ENCODE data around the gene ULK4. TPM values are rescaled to one million over a fixed set of nuclear protein-coding genes. Genes with fewer than 3 reads are reported as not detected.

Gene ULK4
- total RNA-seq, 1 experiment from 2014 or later: 4.2 TPM

DNA sequence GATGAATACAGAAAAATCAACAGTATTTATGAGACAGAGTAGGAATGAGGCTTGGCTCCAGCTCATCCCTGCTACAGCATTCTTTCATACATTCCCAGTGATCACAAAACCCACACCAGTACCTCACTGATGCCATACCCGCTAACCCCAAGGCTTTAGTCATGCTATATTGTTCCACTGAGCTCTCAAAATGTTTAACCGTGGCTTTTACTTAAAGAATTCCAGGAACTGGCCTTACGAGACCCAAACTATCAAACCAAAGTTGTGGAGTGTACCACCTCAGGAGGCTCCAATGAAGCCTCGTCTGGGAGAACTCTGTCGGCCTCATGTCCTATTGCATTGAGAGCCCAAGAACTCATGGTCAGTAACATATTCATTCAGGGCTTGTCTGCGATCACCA, 278.9 kb downstream of the ULK4 start:
- no peak overlapping the region for H3K4me3 ChIP-seq (ENCODE audit: low read depth, low read length)
- no peaks in the 10 kb centered on the region for H3K36me3 ChIP-seq (ENCODE audit: control insufficient read depth, insufficient read depth, low read length)
- peaks cover 36% of the 10 kb centered on the region for H3K4me1 ChIP-seq
- H3K27me3 Mint-ChIP-seq (ENCODE audit: insufficient read depth, unreplicated experiment): no peaks in the 10 kb centered on the region
- TF ChIP-seq, protein P1, sequence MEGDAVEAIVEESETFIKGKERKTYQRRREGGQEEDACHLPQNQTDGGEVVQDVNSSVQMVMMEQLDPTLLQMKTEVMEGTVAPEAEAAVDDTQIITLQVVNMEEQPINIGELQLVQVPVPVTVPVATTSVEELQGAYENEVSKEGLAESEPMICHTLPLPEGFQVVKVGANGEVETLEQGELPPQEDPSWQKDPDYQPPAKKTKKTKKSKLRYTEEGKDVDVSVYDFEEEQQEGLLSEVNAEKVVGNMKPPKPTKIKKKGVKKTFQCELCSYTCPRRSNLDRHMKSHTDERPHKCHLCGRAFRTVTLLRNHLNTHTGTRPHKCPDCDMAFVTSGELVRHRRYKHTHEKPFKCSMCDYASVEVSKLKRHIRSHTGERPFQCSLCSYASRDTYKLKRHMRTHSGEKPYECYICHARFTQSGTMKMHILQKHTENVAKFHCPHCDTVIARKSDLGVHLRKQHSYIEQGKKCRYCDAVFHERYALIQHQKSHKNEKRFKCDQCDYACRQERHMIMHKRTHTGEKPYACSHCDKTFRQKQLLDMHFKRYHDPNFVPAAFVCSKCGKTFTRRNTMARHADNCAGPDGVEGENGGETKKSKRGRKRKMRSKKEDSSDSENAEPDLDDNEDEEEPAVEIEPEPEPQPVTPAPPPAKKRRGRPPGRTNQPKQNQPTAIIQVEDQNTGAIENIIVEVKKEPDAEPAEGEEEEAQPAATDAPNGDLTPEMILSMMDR (IDR thresholded peaks at IDR 0.05; ENCODE audit: insufficient read depth in 1 of 2, low read depth in 1 of 2, low read length in 1 of 2, severe bottlenecking in 1 of 2, unreplicated experiment in 1 of 2): no peak
- H3K9me3 ChIP-seq: no peaks in the 10 kb centered on the region
- no peak for DNase-seq
- H3K9me3 Mint-ChIP-seq (ENCODE audit: unreplicated experiment): peaks cover 10% of the 10 kb centered on the region
- H3K4me3 Mint-ChIP-seq (ENCODE audit: unreplicated experiment): no peak overlapping the region
- H3K27me3 ChIP-seq (replicated peaks; ENCODE audit: control insufficient read depth, insufficient read depth, low read length): no peaks in the 10 kb centered on the region
- intact Hi-C loops (cut with micrococcal nuclease; ENCODE audit: unreplicated experiment): loop anchor here (2.0 kb wide), 1 partner anchor 50 kb away; no protein-coding TSS in a partner anchor
- ChIA-PET CTCF (no interaction called here), POLR2A (interaction anchor here (0.7 kb wide), 1 partner anchor 745 kb away, joined by 3 read pairs; no protein-coding TSS in a partner anchor)
- H3K36me3 Mint-ChIP-seq (ENCODE audit: insufficient read depth, unreplicated experiment): no peaks in the 10 kb centered on the region
- peak overlapping the region; percentile 86 for H3K27ac Mint-ChIP-seq (ENCODE audit: unreplicated experiment)
- peaks cover 24% of the 10 kb centered on the region for H3K4me1 Mint-ChIP-seq (ENCODE audit: low read depth, unreplicated experiment)
- no TSS peak for BruUV-seq (replicated peaks)

DNA sequence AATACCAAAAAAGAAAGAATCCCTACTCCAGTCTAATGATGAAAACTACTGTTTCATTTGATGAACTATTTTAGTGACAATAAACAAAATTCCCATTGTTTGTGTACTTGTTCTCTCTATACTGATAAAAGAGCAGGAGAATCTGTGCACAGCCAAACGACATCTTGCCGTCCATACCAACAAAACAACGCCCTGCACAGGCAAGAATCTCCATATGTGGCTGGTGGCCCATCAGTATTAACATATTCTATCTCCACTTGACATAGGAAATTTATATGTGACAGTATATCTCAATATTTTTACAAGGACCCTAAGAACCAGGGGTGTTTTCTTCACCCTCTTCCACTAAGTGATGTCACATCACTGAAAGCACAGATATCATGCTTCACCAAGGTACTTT, 279.5 kb downstream of the ULK4 start:
- peaks cover 24% of the 10 kb centered on the region for H3K4me1 Mint-ChIP-seq (ENCODE audit: low read depth, unreplicated experiment)
- TF ChIP-seq, protein P1 (IDR thresholded peaks at IDR 0.05; ENCODE audit: insufficient read depth in 1 of 2, low read depth in 1 of 2, low read length in 1 of 2, severe bottlenecking in 1 of 2, unreplicated experiment in 1 of 2): no peak
- H3K27ac Mint-ChIP-seq (ENCODE audit: unreplicated experiment): peak overlapping the region; percentile 86
- no peaks in the 10 kb centered on the region for H3K27me3 ChIP-seq (replicated peaks; ENCODE audit: control insufficient read depth, insufficient read depth, low read length)
- H3K9me3 Mint-ChIP-seq (ENCODE audit: unreplicated experiment): peaks cover 10% of the 10 kb centered on the region
- H3K36me3 ChIP-seq (ENCODE audit: control insufficient read depth, insufficient read depth, low read length): no peaks in the 10 kb centered on the region
- BruUV-seq (replicated peaks): no TSS peak
- no peak overlapping the region for H3K4me3 Mint-ChIP-seq (ENCODE audit: unreplicated experiment)
- H3K9me3 ChIP-seq: no peaks in the 10 kb centered on the region
- intact Hi-C loops (cut with micrococcal nuclease; ENCODE audit: unreplicated experiment): loop anchor here (2.0 kb wide), 1 partner anchor 50 kb away; no protein-coding TSS in a partner anchor
- peaks cover 36% of the 10 kb centered on the region for H3K4me1 ChIP-seq
- POLR2A ChIA-PET: interaction anchor here (0.7 kb wide), 1 partner anchor 744 kb away, joined by 3 read pairs; no protein-coding TSS in a partner anchor
- no peak overlapping the region for H3K4me3 ChIP-seq (ENCODE audit: low read depth, low read length)
- CTCF ChIA-PET: no interaction called here
- no peaks in the 10 kb centered on the region for H3K27me3 Mint-ChIP-seq (ENCODE audit: insufficient read depth, unreplicated experiment)
- DNase-seq: no peak
- H3K36me3 Mint-ChIP-seq (ENCODE audit: insufficient read depth, unreplicated experiment): no peaks in the 10 kb centered on the region

DNA sequence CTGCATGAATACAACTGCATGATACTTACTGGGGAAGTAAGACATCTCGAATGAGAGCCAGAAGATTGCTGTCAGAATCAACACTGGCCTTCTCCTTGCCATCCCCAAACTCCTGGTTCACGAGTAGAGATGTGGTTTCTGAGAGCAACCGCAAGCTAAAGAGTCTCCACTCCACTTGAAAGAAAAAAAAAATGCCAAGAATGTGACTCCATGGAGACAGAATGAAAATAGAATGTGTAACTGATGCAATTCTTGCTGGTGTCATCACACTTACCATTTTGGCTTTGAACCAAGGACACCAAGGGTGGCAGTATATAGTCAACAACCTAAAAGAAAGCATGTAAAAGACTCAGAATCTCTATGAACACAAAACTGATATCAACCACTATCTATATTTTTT, 280.4 kb downstream of the ULK4 start:
- H3K4me3 Mint-ChIP-seq (ENCODE audit: unreplicated experiment): no peak overlapping the region
- no peak overlapping the region for H3K4me3 ChIP-seq (ENCODE audit: low read depth, low read length)
- intact Hi-C loops (cut with micrococcal nuclease; ENCODE audit: unreplicated experiment): no loop called here
- H3K9me3 Mint-ChIP-seq (ENCODE audit: unreplicated experiment): peaks cover 10% of the 10 kb centered on the region
- peak overlapping the region; percentile 31 for H3K27ac Mint-ChIP-seq (ENCODE audit: unreplicated experiment)
- ChIA-PET POLR2A (no interaction called here), CTCF (no interaction called here)
- no peaks in the 10 kb centered on the region for H3K36me3 ChIP-seq (ENCODE audit: control insufficient read depth, insufficient read depth, low read length)
- no peaks in the 10 kb centered on the region for H3K27me3 Mint-ChIP-seq (ENCODE audit: insufficient read depth, unreplicated experiment)
- H3K36me3 Mint-ChIP-seq (ENCODE audit: insufficient read depth, unreplicated experiment): no peaks in the 10 kb centered on the region
- TF ChIP-seq, protein P1 (IDR thresholded peaks at IDR 0.05; ENCODE audit: insufficient read depth in 1 of 2, low read depth in 1 of 2, low read length in 1 of 2, severe bottlenecking in 1 of 2, unreplicated experiment in 1 of 2): no peak
- H3K4me1 ChIP-seq: peaks cover 36% of the 10 kb centered on the region
- no peaks in the 10 kb centered on the region for H3K9me3 ChIP-seq
- peaks cover 24% of the 10 kb centered on the region for H3K4me1 Mint-ChIP-seq (ENCODE audit: low read depth, unreplicated experiment)
- no peaks in the 10 kb centered on the region for H3K27me3 ChIP-seq (replicated peaks; ENCODE audit: control insufficient read depth, insufficient read depth, low read length)
- BruUV-seq (replicated peaks): no TSS peak
- peak in 1 of 2 experiments; percentile 40 for DNase-seq
